Measurements from ENCODE around the gene MS4A5.

Gene MS4A5

DNA sequence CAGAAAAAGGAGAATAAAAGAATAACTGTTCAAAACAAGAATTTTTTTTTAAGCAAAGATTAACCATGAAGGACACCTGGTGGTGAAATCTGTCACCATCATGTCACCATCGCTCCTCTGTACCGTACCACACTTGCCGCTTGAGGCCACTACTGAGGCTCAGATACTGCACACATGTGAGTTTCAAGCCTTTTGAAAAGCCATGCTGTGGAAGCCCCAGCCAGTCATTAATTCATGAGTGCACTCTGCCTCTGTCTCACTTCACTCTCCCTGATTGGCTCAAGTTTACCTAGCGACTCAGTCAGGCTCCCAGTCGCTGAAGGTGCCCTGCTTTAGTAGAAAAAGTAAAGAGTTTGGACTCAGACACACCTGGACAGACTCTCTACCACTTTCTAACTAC is 56.6 kb downstream of the MS4A5 start:
- peak; percentile 32 for DNase-seq (ENCODE audit: low read depth)

GRCh38 chr11:60492488-60493009 is 63.2 kb downstream of the MS4A5 start, which contains the start of gene MS4A12:
TSS of gene MS4A12 (plus strand) at chr11:60492778. CDS start at chr11:60497319, 4,541 bp downstream.
- DNase-seq (ENCODE audit: low read depth), result no peak
- no peak within 1 kb of the TSS for H3K4me3 ChIP-seq (ENCODE audit: low read depth, low read length)
- no peak for TF ChIP-seq MYC (IDR thresholded peaks at IDR 0.05; ENCODE audit: low read depth, low read length)

More for the DNA sequence above, 56.6 kb downstream of the MS4A5 start:
- no peak for TF ChIP-seq MYC (IDR thresholded peaks at IDR 0.05; ENCODE audit: low read depth, low read length)
- peak; percentile 9 for TF ChIP-seq CTCF (IDR thresholded peaks at IDR 0.05; ENCODE audit: low read depth, low read length)
- no peak overlapping the region for H3K4me3 ChIP-seq (ENCODE audit: low read depth, low read length)

DNA sequence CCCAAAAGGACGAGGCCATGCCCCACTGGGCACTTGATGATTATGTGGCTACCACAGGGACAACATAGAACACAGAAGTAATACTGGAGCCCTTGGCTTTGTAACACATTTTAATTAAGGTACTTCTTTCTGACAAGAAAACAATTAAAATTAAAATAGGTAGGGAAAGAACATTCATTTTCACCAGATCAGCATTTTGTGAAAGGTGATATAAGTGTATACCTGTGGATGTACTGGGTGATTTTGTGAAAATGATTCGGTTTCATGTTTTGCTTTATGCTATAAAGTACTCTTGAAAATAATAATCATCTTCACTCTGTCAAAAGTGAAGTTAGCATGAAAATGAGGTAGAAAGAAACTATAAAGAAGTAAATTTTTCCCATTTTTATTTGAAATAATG is 64.1 kb downstream of the MS4A5 start:
- no peak overlapping the region for H3K4me3 ChIP-seq (ENCODE audit: low read depth, low read length)
- no peak for TF ChIP-seq POLR2A (IDR thresholded peaks at IDR 0.05; ENCODE audit: extremely low read depth, insufficient read length)
- no peak for TF ChIP-seq MAX (IDR thresholded peaks at IDR 0.05; ENCODE audit: low read depth, low read length)
- TF ChIP-seq MYC (IDR thresholded peaks at IDR 0.05; ENCODE audit: low read depth, low read length), result no peak
- no peak for TF ChIP-seq CTCF (IDR thresholded peaks at IDR 0.05; ENCODE audit: low read depth, low read length)
- no peak for DNase-seq (ENCODE audit: low read depth)
